SHP77 (cell line): ENCODE results near the gene TRAPPC2B.
"Not testable (repeated sequence)": the region's sequence is repeated elsewhere in the genome, so short reads cannot be mapped to it uniquely, and the experiment has no call there.

Experiments used
- DNase-seq, 2 experiments: peaks; one replicate each; lab custom pipeline; 2025; lab: John Stamatoyannopoulos, UW

The TRAPPC2B gene

DNA sequence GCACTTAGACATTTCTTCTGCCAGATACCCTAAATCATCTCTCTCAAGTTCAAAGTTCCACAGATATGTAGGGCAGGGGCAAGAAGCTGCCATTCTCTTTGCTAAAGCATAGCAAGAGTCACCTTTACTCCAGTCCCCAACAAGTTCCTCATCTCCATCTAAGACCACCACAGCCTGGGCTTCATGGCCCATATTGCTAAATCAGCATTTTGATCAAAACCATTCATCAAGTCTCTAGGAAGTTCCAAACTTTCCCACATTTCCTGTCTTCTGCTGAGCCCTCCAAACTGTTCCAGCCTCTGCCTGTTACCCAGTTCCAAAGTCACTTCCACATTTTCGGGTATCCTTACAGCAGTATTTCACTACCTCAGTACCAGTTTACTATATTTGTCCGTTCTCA, 11.3 kb downstream of the TRAPPC2B start:
- not testable (repeated sequence) for DNase-seq

- no peak for DNase-seq
Measured at GRCh38 chr19:57376151-57376550, 12.8 kb downstream of the TRAPPC2B start.

GRCh38 chr19:57377498-57378146, 14.3 kb downstream of the TRAPPC2B start:
- DNase-seq, result no peak

DNA sequence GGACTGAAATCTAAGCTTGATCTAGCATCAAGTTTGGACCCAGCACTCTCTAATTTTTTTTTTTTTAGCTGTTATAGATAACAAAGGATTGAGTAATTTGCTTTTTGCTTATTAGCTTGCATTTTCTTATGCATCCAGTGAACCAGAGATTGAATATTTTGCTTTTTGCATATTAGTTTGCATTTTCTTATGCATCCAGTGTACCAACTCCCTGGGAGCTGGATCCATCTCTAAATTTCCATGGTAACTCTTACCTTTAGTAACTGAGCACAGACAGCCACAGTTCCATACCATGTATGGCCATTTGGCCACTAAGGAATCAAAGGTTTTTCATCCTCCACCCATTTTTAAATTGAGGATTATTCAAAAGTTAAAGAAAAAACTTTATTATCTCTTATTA, 17.6 kb downstream of the TRAPPC2B start:
- no peak for DNase-seq

DNA sequence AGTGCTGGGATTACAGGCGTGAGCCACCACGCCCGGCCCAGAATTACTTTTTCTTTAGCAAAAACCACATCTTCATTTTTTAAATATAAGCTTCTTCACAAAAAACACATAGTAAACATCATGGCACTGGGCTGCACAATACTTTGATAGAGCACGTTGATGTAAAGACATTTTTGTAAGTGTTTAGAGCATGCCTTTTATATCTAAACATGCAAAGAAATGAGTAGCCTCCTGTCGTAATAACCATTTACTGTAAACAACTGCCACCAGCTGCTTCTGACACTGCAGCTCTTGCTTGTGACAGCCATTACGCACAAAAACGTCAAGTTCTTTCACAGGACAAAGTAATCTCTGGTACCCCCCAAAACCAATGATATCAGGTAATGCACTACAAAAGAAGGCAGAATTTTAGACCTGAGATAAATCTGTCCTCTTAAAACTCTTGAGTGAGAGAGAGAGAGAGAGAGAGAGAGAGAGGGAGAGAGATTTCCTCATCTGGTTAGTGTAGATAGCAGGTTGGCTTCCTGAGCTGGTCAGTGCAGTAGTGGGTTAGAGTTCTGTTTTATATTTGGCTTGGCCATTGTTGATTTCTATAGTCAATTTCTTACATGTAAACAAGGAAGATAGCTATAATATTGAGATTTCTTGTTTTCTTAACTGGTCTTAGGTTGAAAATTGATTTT, 19.6 kb downstream of the TRAPPC2B start:
- DNase-seq, result no peak

DNA sequence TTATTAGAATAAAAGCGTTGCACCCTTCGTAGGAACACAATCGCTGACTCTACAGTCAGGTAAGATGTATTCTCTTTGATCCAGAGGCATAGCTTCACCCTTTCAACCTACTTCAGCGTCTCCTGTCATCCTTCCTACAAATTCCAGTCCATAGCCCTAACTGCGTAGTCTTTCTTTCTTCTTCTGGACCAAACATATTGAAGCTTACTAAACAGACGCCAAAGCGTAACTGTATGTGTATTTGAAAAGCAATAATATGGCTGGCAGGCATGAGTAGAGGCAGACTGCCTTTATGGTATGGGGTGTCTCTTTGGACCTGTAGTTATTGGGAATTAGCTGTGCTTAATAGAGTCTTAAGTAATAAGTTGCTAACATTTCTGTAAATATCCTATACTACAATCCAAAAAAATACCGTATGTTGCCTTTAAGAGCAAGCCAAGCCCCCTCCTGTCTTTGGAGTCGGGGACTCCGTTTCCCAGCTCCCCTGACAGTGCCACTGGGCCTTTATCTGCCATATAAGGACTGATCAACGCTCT, 25.9 kb downstream of the TRAPPC2B start:
- no peak for DNase-seq

- DNase-seq, result peak; percentile 97 to 98
Measured at GRCh38 chr19:57389730-57390598, 26.6 kb downstream of the TRAPPC2B start, which contains the start of gene ZNF548. TSS of gene ZNF548 (plus strand) at chr19:57389854. CDS start at chr19:57390100, 246 bp downstream.

DNA sequence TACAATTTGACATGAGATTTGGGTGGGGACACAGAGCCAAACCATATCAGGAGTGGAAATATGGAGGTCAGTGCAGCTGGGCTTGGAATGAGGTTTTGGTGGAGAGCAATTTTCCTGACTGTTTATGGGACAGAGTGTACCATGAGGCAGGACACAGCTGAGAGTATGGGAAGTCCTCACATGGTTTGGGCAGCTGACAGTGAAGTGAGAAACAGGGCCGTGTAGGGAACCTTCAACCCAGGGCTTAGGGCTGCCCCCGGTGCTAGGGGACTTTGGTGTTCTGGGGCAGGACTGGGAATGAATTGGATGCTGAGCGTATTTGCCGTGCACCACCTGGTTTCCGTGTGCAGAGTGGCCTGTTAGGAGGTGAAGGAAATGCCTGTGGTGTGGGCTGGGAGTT, 32.4 kb downstream of the TRAPPC2B start:
- DNase-seq, result no peak

- no peak for DNase-seq
Measured at GRCh38 chr19:57398868-57399267, 35.5 kb downstream of the TRAPPC2B start.

GRCh38 chr19:57403737-57404563, 40.6 kb downstream of the TRAPPC2B start:
- no peak for DNase-seq

- peak in 1 of 2 experiments; percentile 1 for DNase-seq
Measured at GRCh38 chr19:57406516-57407123, 43.3 kb downstream of the TRAPPC2B start.

- peak; percentile 90 to 95 for DNase-seq
Measured at GRCh38 chr19:57410877-57411671, 47.7 kb downstream of the TRAPPC2B start, which contains the start of gene ZNF17. TSS of gene ZNF17 (plus strand) at chr19:57411161. CDS start at chr19:57413616, 2,455 bp downstream.
